Activated naive CD4-positive, alpha-beta T cell treated with anti-CD3 and anti-CD28 coated beads, Interleukin-2, amount 50 U/mL, for 24 hours (primary cell): Measurements from ENCODE around the gene RHBG.
"Not testable (repeated sequence)": the region's sequence is repeated elsewhere in the genome, so short reads cannot be mapped to it uniquely, and the experiment has no call there.

Experiments used
- H3K27ac Mint-ChIP-seq: one replicate; pipeline ENCODE4 v1.8.0; 2021; ENCODE audit warnings: mild to moderate bottlenecking, mixed read lengths
- H3K27me3 Mint-ChIP-seq: one replicate; pipeline ENCODE4 v1.8.0; 2021; ENCODE audit warnings: mixed read lengths
- H3K36me3 Mint-ChIP-seq: one replicate; pipeline ENCODE4 v1.8.0; 2021; ENCODE audit warnings: mixed read lengths
- H3K4me1 Mint-ChIP-seq: one replicate; pipeline ENCODE4 v1.8.0; 2021; ENCODE audit warnings: mixed read lengths
- H3K4me3 Mint-ChIP-seq: one replicate; pipeline ENCODE4 v1.8.0; 2021; ENCODE audit warnings: mild to moderate bottlenecking, mixed read lengths
- H3K9me3 Mint-ChIP-seq: one replicate; pipeline ENCODE4 v1.8.0; 2021; ENCODE audit warnings: mixed read lengths

The RHBG gene, protein sequence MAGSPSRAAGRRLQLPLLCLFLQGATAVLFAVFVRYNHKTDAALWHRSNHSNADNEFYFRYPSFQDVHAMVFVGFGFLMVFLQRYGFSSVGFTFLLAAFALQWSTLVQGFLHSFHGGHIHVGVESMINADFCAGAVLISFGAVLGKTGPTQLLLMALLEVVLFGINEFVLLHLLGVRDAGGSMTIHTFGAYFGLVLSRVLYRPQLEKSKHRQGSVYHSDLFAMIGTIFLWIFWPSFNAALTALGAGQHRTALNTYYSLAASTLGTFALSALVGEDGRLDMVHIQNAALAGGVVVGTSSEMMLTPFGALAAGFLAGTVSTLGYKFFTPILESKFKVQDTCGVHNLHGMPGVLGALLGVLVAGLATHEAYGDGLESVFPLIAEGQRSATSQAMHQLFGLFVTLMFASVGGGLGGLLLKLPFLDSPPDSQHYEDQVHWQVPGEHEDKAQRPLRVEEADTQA

DNA sequence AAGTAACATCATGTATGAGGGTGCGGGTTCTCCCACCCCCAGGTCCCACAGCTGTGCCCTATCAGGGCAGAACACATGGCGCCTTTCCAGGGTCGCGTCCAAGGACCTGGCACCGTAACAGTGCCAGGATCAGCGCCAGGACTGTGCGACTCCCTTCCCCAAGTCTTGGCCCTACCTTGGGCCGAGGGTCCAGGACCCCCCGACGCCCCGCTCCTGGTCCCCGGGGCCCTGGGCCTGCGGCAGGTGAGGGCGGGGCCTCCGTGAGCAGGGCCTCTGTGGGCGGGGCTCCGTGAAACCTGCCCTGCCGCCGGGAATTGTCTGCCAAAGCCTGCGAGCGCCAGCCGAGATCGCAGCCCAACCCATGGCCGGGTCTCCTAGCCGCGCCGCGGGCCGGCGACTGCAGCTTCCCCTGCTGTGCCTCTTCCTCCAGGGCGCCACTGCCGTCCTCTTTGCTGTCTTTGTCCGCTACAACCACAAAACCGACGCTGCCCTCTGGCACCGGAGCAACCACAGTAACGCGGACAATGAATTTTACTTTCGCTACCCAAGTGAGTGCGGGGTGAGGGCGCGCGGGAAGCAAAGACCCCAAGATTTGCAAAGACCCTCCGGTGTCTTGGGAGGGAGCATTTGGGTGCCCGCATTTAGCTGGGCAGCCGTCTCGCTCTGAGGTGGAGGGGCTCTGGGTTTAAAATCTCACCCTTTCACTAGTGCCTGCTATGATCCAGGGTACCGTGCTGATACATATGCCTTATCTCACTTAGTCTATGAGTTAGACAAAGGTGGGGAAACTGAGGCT lies at the start of gene RHBG:
TSS of gene RHBG (plus strand) at position 323 of the 796 bp plus-strand sequence. CDS start at position 362, 39 bp downstream.
- Mint-ChIP-seq H3K27ac (no peak within 1 kb of the TSS), H3K4me3 (peak within 1 kb of the TSS; percentile 63), H3K27me3 (peaks cover 29% of the 10 kb centered on the region)

GRCh38 chr1:156319664-156320063 lies 49.3 kb upstream of the RHBG start:
- Mint-ChIP-seq H3K4me3 (no peak overlapping the region), H3K36me3 (peaks cover 15% of the 10 kb centered on the region), H3K27ac (no peak overlapping the region), H3K4me1 (no peaks in the 10 kb centered on the region), H3K27me3 (no peaks in the 10 kb centered on the region), H3K9me3 (no peaks in the 10 kb centered on the region)

More for the DNA sequence above, at the start of gene RHBG:
- Mint-ChIP-seq H3K36me3 (no peaks in the 10 kb centered on the region), H3K4me1 (no peaks in the 10 kb centered on the region), H3K9me3 (no peaks in the 10 kb centered on the region)

GRCh38 chr1:156320560-156320959 lies 48.5 kb upstream of the RHBG start:
- Mint-ChIP-seq H3K36me3 (peaks cover 15% of the 10 kb centered on the region), H3K4me1 (no peaks in the 10 kb centered on the region), H3K27me3 (no peaks in the 10 kb centered on the region), H3K4me3 (no peak overlapping the region), H3K27ac (peak overlapping the region; percentile 55), H3K9me3 (no peaks in the 10 kb centered on the region)

GRCh38 chr1:156323179-156323578 lies 45.8 kb upstream of the RHBG start:
- H3K4me3 Mint-ChIP-seq, H3K9me3 Mint-ChIP-seq, H3K27ac Mint-ChIP-seq, H3K4me1 Mint-ChIP-seq, H3K27me3 Mint-ChIP-seq: not testable (repeated sequence)
- peaks cover 13% of the 10 kb centered on the region for H3K36me3 Mint-ChIP-seq

- peak overlapping the region; percentile 68 for H3K27ac Mint-ChIP-seq
- H3K27me3 Mint-ChIP-seq = no peaks in the 10 kb centered on the region
- H3K9me3 Mint-ChIP-seq = no peaks in the 10 kb centered on the region
- peaks cover 27% of the 10 kb centered on the region for H3K36me3 Mint-ChIP-seq
- peak overlapping the region; percentile 97 for H3K4me3 Mint-ChIP-seq
- peaks cover 29% of the 10 kb centered on the region for H3K4me1 Mint-ChIP-seq
Observed at GRCh38 chr1:156336242-156336641, 32.8 kb upstream of the RHBG start.

DNA sequence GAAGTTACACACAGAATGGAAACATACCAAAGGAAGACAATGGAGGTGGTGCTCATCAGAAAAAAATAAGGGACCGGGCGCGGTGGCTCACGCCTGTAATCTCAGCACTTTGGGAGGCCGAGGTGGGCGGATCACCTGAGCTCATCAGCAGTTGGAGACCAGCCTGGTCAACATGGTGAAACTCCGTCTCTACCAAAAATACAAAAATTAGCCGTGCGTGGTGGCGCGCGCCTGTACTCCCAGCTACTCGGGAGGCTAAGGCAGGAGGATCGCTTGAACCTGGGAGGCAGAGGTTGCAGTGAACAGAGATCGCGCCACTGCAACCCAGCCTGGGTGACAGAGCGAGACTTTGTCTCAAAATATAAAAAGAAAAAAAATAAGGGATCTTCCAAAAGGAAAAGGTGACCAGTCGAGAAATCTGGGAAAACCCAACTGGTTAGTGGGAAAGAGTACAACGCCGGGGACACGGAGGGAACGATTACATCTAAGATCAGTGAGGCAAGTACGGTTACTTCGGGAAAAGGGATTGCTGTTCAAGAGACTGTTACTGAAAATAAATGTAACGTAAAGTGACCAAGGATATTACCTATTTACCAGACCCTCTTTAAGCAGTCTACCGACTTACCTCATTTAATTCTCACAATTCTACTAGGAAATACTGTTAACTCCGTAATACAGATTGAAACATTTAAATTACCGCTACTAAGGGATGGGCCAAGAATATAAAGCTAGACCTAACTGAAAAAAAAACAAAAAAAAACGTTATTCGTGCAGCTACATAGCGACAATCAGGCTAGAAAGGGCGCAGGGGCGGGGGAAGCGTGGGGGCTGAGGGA lies 31.7 kb upstream of the RHBG start:
- H3K27me3 Mint-ChIP-seq = no peaks in the 10 kb centered on the region

DNA sequence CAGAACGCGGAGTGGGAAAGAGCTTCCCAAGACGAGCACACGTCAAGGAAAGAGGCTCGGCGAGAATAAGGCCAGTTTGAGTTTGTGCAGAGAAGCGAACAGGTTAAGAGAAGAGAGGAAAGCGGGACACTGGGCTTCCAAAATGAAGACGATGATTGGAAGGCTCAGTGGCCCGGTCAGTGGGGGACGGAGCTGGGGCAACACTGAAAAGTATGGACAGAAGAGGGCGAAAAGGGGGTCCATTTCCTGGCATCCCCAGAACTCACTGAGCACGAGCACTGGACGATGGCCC lies 31.2 kb upstream of the RHBG start:
- Mint-ChIP-seq H3K27me3 (no peaks in the 10 kb centered on the region), H3K36me3 (peaks cover 26% of the 10 kb centered on the region), H3K4me1 (peaks cover 29% of the 10 kb centered on the region), H3K4me3 (peak overlapping the region; percentile 97), H3K9me3 (no peaks in the 10 kb centered on the region), H3K27ac (peak overlapping the region; percentile 97)

More for the DNA sequence above, 31.7 kb upstream of the RHBG start:
- Mint-ChIP-seq H3K36me3 (peaks cover 26% of the 10 kb centered on the region), H3K4me1 (peaks cover 29% of the 10 kb centered on the region), H3K4me3 (peak overlapping the region; percentile 97), H3K27ac (peak overlapping the region; percentile 97), H3K9me3 (no peaks in the 10 kb centered on the region)

DNA sequence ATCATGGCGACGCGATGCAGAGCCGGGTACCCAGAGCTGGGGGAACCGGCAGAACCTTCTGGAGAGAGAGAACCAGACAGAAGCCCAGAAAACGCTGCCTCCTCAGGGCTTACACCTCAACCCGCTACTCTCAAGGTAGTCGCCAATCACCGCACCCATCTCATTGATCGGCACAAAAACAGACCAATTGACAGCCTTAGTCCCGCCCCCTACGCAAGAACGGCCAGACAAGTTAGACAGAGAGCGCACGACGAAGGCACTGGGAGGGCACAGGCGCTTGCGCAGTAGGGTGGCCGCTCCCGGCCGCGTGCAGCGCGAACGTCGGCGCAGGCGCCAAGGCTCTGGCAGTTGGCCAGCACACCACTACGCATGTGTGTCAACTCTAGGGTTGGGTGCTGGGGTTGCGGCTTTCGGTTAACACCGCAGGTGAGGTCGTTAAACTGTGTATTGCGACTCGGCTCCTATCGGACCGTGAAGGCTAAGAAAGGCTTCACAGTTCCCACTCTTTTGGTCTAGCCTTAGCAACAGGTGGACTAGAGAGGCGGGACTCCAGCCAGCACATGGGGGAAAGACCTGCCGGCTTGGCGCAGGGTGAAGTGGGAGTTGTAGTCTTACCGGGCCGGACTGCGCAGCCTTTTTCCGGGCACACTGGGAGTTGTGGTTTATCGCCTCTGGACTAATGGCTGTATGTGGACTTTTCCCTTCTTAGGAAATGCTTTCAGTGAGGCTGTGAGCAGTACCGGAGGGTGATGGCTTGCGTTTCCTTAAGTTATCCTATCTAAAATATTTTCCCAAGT lies 30.6 kb upstream of the RHBG start, which contains the start of the genes CCT3 and TSACC:
TSS of gene CCT3 (minus strand) at position 113 of the 797 bp plus-strand sequence. CDS start at position 5, 108 bp downstream.
TSS of gene TSACC (plus strand) at position 347 of the 797 bp plus-strand sequence. CDS start 1,232 bp downstream, outside the sequence.
- peaks cover 25% of the 10 kb centered on the region for H3K36me3 Mint-ChIP-seq

DNA sequence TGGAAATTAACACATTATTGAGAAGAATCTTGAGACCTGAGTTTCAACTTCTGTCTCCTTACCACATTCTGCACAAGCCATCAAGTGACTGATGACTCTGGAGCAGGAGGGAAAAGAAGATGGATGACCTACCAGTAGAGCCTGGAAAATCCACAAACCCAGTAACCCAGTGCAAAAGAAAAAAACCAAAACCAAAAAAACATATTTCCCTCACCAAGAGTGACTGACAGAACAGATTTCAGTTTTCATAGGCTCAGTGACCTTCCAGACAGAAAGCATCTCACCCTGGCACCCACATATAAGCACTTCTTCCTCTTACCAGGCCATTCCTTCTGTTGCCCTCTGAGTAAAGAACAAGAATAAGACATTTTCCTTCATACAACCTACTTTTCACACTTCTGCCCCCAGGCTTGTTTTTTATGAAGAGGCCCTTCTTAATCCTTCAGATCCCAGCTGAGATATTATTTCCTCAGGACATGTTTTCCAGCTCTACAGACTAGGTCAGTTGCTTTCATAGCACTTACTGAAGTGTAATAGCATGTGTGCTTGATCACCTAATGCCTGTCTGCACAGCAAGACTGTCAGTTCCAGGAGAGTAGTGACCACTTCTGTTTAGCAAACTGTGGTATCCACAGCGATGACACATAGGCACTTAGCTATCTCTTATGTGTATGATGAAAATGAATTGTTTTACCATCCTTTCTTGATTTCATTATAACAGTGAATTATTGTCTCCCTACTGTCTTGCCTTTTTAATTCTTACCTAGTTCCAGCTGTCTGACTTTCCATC lies 26.6 kb upstream of the RHBG start:
- no peak overlapping the region for H3K27ac Mint-ChIP-seq
- no peaks in the 10 kb centered on the region for H3K9me3 Mint-ChIP-seq
- peaks cover 3% of the 10 kb centered on the region for H3K4me1 Mint-ChIP-seq
- H3K36me3 Mint-ChIP-seq = peaks cover 3% of the 10 kb centered on the region
- H3K4me3 Mint-ChIP-seq = no peak overlapping the region
- peaks cover 2% of the 10 kb centered on the region for H3K27me3 Mint-ChIP-seq

More for the DNA sequence above, 30.6 kb upstream of the RHBG start, which contains the start of the genes CCT3 and TSACC:
- H3K27me3 Mint-ChIP-seq = no peaks in the 10 kb centered on the region
- H3K9me3 Mint-ChIP-seq = no peaks in the 10 kb centered on the region
- H3K4me1 Mint-ChIP-seq = peaks cover 29% of the 10 kb centered on the region
- peak within 1 kb of the TSS; percentile 97 for H3K4me3 Mint-ChIP-seq
- H3K27ac Mint-ChIP-seq = peak within 1 kb of the TSS; percentile 97

DNA sequence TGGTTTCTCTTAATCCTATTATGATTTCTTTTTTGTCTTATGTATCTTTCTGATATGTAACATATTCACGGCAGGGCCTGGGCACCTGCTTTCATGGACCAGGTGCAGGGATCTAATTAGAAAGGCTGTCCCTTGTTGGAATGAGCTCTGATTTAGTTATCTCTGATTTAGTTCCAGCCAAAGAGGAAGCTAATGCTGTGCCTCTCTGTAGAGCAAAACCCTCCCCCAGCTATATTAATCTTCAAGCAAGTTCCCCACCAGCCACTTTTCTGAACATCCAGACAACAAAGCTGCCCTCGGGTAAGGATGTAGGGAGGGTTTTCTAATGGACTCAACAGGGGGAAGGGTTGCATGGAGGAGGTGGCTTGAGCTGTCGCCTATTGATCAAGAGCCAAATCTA lies 24.6 kb upstream of the RHBG start:
- H3K9me3 Mint-ChIP-seq = no peaks in the 10 kb centered on the region
- H3K4me1 Mint-ChIP-seq = no peaks in the 10 kb centered on the region
- no peak overlapping the region for H3K27ac Mint-ChIP-seq
- peaks cover 2% of the 10 kb centered on the region for H3K27me3 Mint-ChIP-seq
- H3K4me3 Mint-ChIP-seq = no peak overlapping the region
- H3K36me3 Mint-ChIP-seq = no peaks in the 10 kb centered on the region

GRCh38 chr1:156346035-156346434 lies 23.0 kb upstream of the RHBG start:
- not testable (repeated sequence) for H3K9me3 Mint-ChIP-seq, H3K27ac Mint-ChIP-seq, H3K36me3 Mint-ChIP-seq, H3K4me1 Mint-ChIP-seq, H3K27me3 Mint-ChIP-seq, H3K4me3 Mint-ChIP-seq

GRCh38 chr1:156346636-156347035 lies 22.4 kb upstream of the RHBG start:
- Mint-ChIP-seq H3K4me1 (no peaks in the 10 kb centered on the region), H3K36me3 (no peaks in the 10 kb centered on the region)

GRCh38 chr1:156347331-156347730 lies 21.7 kb upstream of the RHBG start:
- no peaks in the 10 kb centered on the region for H3K9me3 Mint-ChIP-seq
- no peak overlapping the region for H3K27ac Mint-ChIP-seq
- peaks cover 2% of the 10 kb centered on the region for H3K27me3 Mint-ChIP-seq
- H3K4me1 Mint-ChIP-seq = no peaks in the 10 kb centered on the region
- no peak overlapping the region for H3K4me3 Mint-ChIP-seq
- no peaks in the 10 kb centered on the region for H3K36me3 Mint-ChIP-seq

More at GRCh38 chr1:156346636-156347035, 22.4 kb upstream of the RHBG start:
- H3K27ac Mint-ChIP-seq = no peak overlapping the region
- H3K27me3 Mint-ChIP-seq = peaks cover 2% of the 10 kb centered on the region
- no peak overlapping the region for H3K4me3 Mint-ChIP-seq
- H3K9me3 Mint-ChIP-seq = no peaks in the 10 kb centered on the region

DNA sequence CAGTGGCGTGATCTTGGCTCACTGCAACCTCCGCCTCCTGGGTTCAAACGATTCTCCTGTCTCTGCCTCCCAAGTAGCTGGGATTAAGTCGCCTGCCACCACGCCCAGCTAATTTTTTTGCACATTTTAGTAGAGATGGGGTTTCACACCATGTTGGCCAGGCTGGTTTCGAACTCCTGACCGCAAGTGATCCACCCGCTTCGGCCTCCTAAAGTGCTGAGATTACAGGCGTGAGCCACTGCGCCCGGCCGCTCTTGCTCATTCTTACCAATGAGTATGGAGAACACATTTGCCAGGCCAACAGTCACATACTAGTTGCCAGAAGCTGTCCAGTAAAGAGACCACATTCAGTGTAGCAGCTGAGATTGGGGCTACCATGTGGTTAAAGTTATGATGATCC lies 16.5 kb upstream of the RHBG start:
- H3K4me1 Mint-ChIP-seq = peaks cover 10% of the 10 kb centered on the region
- H3K27me3 Mint-ChIP-seq, H3K27ac Mint-ChIP-seq, H3K36me3 Mint-ChIP-seq, H3K9me3 Mint-ChIP-seq, H3K4me3 Mint-ChIP-seq: not testable (repeated sequence)
